ENCODE data around the gene NFATC1. TPM values are rescaled to one million over a fixed set of nuclear protein-coding genes. Genes with fewer than 3 reads are reported as not detected.

Gene NFATC1
- total RNA-seq, 1 donor from 2014 or later = 0.53 TPM

GRCh38 chr18:79366177-79367094 lies 29.3 kb upstream of the NFATC1 start:
- H3K27me3 ChIP-seq (ENCODE audit: control insufficient read depth, insufficient read depth, low read length) = no peaks in the 10 kb centered on the region
- FAIRE-seq (peak; percentile 52), DNase-seq (ENCODE audit: low read depth) (peak; percentile 18)
- H3K36me3 ChIP-seq (ENCODE audit: control insufficient read depth, insufficient read depth, low read length) = peaks cover 1% of the 10 kb centered on the region
- no peak overlapping the region for H3K4me3 ChIP-seq (ENCODE audit: low read depth, low read length)
- TF ChIP-seq, protein P1, sequence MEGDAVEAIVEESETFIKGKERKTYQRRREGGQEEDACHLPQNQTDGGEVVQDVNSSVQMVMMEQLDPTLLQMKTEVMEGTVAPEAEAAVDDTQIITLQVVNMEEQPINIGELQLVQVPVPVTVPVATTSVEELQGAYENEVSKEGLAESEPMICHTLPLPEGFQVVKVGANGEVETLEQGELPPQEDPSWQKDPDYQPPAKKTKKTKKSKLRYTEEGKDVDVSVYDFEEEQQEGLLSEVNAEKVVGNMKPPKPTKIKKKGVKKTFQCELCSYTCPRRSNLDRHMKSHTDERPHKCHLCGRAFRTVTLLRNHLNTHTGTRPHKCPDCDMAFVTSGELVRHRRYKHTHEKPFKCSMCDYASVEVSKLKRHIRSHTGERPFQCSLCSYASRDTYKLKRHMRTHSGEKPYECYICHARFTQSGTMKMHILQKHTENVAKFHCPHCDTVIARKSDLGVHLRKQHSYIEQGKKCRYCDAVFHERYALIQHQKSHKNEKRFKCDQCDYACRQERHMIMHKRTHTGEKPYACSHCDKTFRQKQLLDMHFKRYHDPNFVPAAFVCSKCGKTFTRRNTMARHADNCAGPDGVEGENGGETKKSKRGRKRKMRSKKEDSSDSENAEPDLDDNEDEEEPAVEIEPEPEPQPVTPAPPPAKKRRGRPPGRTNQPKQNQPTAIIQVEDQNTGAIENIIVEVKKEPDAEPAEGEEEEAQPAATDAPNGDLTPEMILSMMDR (IDR thresholded peaks at IDR 0.05; ENCODE audit: insufficient read depth, low read length, severe bottlenecking) = no peak

- FAIRE-seq = no peak
- TF ChIP-seq, protein P1 (IDR thresholded peaks at IDR 0.05; ENCODE audit: insufficient read depth, low read length, severe bottlenecking) = no peak
- H3K36me3 ChIP-seq (ENCODE audit: control insufficient read depth, insufficient read depth, low read length) = peaks cover 1% of the 10 kb centered on the region
- no peaks in the 10 kb centered on the region for H3K27me3 ChIP-seq (ENCODE audit: control insufficient read depth, insufficient read depth, low read length)
- H3K4me3 ChIP-seq (ENCODE audit: low read depth, low read length) = no peak overlapping the region
- DNase-seq (ENCODE audit: low read depth) = no peak
Observed at GRCh38 chr18:79367480-79367879, 28.2 kb upstream of the NFATC1 start.

GRCh38 chr18:79367989-79368388 lies 27.7 kb upstream of the NFATC1 start:
- FAIRE-seq = no peak
- peaks cover 1% of the 10 kb centered on the region for H3K36me3 ChIP-seq (ENCODE audit: control insufficient read depth, insufficient read depth, low read length)
- TF ChIP-seq, protein P1 (IDR thresholded peaks at IDR 0.05; ENCODE audit: insufficient read depth, low read length, severe bottlenecking) = no peak
- DNase-seq (ENCODE audit: low read depth) = no peak
- no peak overlapping the region for H3K4me3 ChIP-seq (ENCODE audit: low read depth, low read length)
- no peaks in the 10 kb centered on the region for H3K27me3 ChIP-seq (ENCODE audit: control insufficient read depth, insufficient read depth, low read length)

GRCh38 chr18:79368681-79369080 lies 27.0 kb upstream of the NFATC1 start:
- Histone ChIP-seq H3K27me3 (ENCODE audit: control insufficient read depth, insufficient read depth, low read length) (no peaks in the 10 kb centered on the region), H3K4me3 (ENCODE audit: low read depth, low read length) (no peak overlapping the region), H3K36me3 (ENCODE audit: control insufficient read depth, insufficient read depth, low read length) (peaks cover 1% of the 10 kb centered on the region)
- TF ChIP-seq, protein P1 (IDR thresholded peaks at IDR 0.05; ENCODE audit: insufficient read depth, low read length, severe bottlenecking) = no peak
- no peak for DNase-seq (ENCODE audit: low read depth)
- FAIRE-seq = no peak

DNA sequence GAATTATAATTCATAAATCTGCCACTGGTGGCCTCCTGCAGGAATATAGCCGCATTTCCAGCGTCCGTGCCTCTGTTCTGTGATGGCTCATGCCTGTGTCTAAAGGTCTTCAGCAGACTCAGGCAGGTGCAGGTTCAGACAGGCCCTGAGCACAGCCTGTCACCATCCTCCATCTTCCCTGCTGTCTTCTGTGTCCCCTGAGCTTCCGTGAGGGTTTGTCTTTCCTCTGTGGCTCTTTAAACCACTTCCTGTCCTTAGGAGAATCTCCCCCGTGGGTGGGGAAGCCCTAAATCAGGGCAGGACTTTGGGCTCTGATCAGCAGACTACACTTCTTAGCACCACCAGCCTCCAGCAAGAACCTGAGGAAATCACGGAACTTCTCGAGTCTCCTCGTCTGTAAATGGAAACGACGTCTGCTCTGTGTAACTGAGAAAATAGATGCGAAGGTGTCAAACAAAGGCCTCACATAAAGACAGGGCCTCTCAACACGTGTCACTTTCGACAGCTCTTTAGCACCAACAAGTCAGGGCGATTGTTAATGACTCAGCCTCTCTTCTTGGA lies 24.1 kb upstream of the NFATC1 start:
- peaks cover 3% of the 10 kb centered on the region for H3K36me3 ChIP-seq (ENCODE audit: control insufficient read depth, insufficient read depth, low read length)
- DNase-seq (ENCODE audit: low read depth) = peak; percentile 18
- FAIRE-seq = no peak

More for the DNA sequence above, 24.1 kb upstream of the NFATC1 start:
- Histone ChIP-seq H3K4me3 (ENCODE audit: low read depth, low read length) (no peak overlapping the region), H3K27me3 (ENCODE audit: control insufficient read depth, insufficient read depth, low read length) (no peaks in the 10 kb centered on the region)
- TF ChIP-seq, protein P1 (IDR thresholded peaks at IDR 0.05; ENCODE audit: insufficient read depth, low read length, severe bottlenecking) = no peak
